GM19099 (cell line): ENCODE data around the gene MYO18B.

Source experiments
- POLR2A ChIP-seq: IDR thresholded peaks from 3 replicates; pipeline ENCODE4 v1.6.1; 2011; ENCODE audit warnings: low read depth; ENCODE audit not compliant: insufficient read length; ENCODE audit errors: extremely low read depth

The MYO18B gene

DNA sequence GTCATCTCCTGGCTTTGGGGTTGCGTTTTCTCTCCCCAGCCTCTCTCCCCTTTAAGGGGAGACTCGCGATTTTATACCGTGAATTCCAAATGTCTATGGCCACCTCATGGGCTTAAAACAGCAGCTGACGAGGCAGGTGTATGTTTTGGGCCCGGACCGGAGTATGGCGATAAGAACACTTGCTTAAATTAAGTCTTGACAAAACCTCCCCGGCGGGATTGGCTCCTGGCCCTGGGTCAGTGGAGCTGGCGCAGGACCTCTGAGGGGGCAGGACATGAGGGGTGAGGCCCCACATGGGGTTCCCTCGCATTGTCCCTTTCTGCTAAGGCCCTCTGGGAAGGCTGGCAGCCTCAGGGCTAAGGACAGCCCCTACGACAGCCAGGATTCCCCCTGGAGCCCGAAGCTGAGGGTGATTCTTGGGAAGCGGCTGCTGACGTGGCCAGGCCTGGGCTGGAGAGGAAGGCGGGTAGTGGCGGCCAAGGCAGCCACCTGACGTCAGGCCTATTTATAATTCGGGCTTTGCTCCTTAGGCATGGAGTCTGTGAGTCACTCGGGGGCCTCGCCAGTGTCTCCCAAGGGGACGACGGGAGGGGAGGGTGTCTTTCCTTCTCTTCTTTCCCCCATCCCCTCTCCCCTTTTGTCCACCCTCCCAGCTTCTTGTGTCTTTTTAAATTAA, 12.7 kb downstream of the MYO18B start:
- no peak for TF ChIP-seq POLR2A

DNA sequence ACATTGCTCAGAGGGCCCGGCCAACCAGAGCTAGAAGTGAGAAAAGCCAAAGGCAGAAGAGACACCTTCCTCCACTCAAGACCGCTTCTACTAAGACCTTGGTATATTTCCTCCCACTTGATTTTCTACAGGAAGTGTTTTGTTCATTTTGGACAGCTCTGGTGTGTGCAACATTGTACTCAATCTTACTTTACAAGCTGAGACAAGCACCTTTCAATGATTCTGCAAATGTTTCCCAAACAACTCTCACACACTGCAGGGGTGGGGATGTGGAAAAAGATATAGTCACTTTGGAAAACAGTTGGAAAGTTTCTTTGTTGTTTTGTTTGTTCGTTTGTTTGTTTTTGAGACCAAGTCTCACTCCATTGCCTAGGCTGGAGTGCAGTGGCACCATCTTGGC, 15.7 kb downstream of the MYO18B start:
- TF ChIP-seq POLR2A = no peak

DNA sequence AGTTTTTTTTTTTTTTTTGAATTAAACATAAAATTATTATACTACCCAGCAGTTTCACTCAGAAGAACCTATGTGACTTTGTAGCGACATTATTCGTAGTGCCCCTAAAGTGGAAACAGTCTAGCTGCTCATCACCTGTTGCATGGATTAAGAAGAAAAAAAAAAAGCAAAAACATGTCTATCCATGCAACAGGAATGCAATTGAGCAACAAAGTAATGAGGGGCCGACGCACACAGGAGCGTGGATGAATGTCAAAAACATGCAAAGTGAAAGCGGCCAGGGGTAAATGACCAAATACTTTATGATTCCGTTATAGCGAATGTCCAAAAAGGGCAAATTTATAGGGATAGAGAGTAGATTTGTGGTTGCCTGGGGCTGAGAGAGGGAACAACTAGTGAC, 16.3 kb downstream of the MYO18B start:
- TF ChIP-seq POLR2A = no peak

DNA sequence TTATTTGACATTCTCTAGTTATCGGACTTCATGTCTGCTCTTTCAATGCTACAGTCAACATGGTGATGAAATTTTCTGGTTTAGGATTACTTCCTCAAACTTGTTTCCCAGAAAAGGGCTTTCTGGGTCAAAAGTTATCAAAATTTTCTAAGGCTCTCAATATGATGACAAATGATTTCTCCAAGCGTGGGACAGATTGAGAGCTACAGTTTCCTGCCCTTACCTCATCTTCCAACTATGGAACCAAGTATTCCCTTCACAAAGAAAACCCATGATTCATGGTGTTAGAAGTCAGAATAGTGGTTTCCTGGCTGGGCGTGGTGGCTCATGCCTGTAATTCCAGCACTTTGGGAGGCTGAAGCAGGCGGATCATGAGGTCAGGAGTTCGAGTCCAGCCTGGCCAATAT, 17.8 kb downstream of the MYO18B start:
- no peak for TF ChIP-seq POLR2A

DNA sequence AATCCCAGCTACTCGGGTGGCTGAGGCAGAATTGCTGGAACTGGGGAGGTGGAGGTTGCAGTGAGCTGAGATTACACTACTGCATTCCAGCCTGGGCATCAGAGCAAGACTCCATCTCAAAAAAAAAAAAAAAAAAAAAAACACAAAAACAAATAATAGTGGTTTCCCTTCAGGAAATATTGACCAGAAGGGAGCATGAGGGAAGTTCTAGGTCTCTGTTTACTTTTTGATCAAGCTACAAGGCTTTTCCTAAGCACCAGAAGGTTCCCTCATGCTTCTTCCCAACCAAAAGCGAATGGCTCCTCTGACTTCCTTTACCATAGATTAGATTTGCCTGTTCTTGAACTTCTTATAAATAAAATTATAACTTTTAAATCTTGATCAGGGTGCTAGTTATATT, 18.3 kb downstream of the MYO18B start:
- no peak for TF ChIP-seq POLR2A

DNA sequence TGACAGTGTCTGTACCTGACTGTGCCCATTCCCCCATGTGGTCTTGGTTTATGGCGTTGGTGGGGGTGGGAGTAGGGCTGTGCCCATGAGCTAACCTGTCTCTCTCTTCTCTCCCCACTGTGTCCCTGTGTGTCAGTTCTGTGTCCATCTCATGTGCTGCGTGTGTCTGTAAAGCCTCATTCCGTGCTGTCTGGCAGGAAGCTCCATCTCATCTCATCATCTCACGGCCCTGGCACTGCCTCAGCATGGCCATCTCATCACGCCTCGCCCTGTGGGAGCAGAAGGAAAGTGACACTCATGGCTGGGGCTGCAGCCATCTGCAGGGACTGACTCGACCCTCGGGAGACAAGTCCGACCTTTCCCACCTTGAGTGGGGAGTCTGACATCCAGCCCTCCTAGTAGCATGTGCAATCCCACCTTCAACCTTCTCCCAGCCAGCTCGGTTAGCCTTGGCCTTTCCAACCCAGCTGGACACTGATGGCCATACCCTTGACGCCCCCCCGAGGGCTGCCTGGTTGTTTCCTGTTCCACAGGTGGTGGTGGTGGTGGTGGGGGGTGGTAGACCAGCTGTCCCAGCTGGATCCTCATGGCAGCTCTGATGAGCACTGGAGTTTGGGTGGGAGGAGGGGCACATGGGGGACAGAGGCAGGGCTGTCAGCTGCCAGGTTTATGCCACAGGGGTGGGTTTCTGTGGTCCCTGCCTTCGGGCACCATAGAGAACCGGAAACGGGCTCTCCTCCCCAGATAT, 19.0 kb downstream of the MYO18B start:
- TF ChIP-seq POLR2A = no peak

DNA sequence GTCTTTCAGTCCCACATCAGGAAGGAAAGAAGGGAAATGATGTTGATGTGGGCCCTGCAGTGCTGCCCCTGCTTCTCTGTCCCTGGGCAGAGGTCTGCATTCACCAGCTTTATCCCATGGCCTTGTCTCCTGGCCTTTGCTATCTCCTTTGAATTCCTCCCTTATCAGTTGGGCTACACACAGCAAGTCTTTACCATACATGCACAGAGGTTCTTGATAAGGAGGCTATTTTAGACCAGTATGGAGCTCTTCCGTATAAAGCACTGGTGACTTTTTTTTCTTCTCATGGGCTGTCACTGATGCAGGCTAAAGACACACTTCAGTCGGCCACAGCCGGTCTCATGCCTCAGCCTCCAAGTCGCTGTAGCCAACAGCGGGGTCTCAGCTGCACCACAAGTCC, 20.2 kb downstream of the MYO18B start:
- TF ChIP-seq POLR2A = no peak

DNA sequence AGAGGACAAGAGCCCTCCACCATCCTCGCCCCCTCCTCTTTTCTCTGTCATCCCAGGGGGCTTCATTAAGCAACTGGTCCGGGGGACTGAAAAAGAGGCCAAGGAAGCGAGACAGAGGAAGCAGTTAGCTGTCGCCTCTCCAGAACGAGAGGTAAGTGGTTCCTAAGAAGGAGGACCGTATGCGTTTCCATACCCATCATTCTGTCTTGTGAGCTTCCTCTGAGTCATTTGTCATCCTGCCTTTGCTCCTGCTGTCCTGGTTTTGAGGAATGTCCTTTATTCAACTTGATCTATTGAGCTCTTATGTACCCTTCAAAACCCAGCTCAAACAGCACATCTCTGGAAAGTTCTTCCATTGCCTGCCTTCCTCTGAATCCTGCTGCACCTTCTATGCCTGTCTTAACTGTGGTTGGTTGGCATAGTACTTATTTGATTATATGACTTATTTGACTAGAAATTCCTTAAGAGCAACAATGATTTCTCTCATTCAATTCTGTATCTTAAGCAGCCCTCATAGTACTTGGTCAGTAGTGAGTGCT, 21.3 kb downstream of the MYO18B start:
- TF ChIP-seq POLR2A = no peak

DNA sequence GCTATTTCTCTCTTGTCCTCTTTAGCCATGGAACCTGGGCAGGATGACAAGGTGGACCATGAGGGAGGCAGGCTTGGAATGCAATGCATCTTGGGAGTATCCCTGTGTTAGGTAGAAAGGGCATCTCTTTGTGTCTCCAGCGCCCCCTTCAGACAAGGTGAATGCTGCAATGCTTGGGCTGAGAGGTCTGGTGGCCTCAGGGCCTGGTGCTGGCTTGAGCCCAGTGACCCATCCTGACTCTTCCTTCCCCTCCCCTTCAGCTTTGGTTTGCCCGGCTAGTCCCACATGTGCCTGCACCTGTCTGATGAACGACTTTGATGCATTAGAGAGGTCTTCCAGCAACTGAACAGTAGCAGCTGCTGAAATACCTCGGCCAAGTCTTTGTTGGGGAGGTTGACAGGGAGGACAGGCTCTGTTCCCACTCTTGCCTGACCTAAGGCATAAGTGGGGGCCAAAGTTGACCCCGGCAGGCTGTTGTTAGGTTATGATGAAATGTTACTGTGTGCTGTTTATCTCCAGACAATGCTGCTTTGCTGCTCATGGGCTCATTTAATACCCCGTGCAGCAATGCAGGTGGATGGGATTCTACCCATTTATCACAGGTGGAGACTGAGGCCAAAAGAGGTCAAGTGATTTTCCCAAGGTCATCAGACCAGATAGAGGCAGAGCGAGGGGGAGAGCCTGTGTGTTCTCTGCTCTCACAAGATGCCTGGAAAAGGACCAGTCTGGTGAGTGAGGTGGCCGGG, 22.5 kb downstream of the MYO18B start:
- TF ChIP-seq POLR2A = no peak

DNA sequence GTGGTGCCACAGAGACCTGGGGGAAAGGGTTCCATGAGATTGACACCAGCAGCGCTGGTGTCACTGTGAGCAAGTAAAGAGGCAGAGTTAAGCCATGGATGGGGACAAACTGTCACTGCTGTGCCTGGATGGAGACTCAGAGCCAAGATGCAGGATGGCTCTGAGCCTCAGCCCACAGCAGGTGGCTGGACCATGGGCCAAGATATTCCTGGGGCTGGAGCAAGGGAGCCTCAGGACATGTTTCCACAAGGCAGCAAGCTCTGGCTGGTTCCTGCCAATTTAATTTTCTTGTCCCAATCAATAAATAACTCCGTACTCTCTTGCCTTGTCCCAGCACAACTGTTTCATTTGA, 23.0 kb downstream of the MYO18B start:
- TF ChIP-seq POLR2A = no peak

DNA sequence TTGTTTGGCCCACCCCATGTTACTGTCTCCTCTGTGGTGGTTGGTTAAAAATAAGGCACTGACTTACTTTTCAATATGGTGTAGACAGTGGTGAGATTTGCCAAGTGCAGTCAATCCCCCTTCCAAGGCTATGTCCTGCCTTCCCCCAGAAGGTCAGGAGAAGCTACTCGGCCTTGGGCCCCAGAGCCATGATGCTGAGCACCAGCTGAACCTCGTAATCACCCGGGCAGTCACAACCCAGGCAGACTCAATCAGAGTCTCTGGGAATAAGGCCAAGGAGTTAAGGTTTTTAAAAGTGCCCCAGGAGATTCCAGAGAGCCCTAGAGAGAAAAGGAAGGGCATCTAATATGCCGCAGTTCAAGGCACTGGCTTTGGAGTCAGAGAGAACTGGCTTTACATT, 23.8 kb downstream of the MYO18B start:
- TF ChIP-seq POLR2A = no peak

DNA sequence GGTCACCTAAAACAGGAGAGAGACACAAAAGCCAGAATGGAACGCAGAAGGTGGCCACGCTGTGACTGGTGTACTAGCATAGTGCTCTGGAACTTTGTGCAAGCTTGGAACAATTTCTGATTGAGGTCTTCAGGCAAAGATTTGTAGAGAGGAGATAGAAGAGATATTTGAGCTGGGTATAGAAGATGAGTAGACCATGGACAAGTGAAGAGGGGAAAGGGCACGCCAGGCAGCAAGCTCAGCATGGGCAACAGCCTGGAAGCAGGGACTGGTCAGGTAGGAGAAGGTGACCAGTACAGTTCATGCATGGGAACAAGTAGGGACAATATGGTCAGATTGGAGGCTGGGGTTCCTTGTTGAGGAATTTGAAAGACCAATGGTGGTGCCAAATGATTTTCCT, 24.4 kb downstream of the MYO18B start:
- no peak for TF ChIP-seq POLR2A

DNA sequence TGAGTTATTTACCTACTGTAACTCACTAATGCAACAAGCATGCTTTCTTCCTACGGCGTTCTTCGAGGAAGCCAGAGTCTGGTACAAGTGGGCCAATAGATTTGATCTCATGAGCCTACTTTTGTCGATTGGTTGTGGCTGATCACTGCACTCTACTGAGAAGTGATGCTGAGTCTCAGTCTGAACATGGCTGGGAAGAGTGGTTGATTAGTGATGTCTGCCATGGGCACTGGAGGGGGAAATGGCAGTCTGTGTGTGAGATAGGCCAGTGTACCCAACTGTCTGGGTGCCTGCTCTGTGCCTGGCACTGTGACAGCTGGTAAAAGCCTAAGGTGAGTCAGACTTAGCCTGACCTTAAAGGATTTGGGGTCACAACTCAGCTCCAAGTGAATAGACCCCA, 28.3 kb downstream of the MYO18B start:
- no peak for TF ChIP-seq POLR2A

DNA sequence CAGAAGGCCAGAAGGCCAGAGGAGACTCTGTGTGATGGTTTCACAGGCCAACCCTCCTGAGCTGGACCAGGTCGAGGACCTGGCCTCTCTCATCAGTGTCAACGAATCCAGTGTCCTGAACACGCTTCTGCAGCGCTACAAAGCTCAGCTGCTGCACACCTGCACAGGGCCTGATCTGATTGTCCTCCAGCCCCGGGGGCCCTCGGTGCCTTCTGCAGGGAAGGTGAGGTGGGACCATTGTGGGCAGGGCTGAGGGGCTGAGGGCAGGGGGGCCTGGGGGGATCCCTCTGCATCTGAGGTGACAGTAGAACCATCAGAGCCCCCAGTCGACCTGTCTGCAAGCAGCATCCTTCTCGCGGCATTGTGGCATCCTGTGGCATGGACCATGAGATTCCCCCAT, 30.3 kb downstream of the MYO18B start:
- TF ChIP-seq POLR2A = no peak

DNA sequence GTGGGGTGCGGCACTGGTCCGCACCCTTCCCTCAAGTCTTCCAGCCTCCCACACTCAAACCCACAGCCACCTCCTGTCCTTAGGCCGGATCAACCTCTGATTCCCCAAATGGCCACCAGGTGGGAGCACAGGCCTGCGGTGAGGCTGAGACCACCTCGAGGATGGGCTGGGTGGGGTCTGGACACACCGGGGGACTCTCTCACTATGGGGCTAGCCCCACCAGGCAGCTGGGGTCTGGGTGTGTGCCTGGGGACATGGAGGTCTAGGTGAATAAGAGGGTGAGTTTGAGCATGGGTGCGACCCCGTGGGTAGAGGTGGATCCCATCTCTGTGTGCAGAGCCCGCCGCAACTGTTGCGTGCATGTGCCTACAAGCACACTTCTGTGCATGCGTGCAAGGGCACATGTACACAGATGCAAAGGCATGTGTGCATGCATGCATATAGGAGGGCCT, 32.6 kb downstream of the MYO18B start:
- no peak for TF ChIP-seq POLR2A

DNA sequence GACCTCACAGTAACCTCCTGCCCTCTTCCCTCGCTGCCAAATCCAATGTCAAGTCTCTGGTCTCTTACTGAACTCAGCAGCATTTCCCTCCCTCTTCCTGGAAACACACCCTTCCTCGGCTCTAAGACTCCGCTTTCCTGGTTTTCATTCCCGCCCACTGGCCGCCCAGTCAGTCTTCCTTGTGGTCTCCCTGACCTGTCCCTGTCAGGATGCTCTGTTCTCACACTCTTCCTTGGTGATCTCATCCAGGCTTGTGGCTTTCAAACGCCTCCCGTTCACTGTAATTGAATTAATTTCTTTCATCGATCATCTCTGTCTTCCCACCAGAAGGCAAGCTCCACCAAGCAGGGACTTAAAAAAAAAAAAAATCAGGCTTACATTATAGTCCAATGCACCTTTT, 33.5 kb downstream of the MYO18B start:
- TF ChIP-seq POLR2A = no peak
